Activated CD8-positive, alpha-beta T cell treated with anti-CD3 and anti-CD28 coated beads for 36 hours (primary cell): ENCODE data around the gene ITPR3. TPM values are rescaled to one million over a fixed set of nuclear protein-coding genes. Genes with fewer than 3 reads are reported as not detected.

Source experiments
- ATAC-seq: fragments of 200-7000 bp; cut with Tn5 transposase; one replicate; pipeline ENCODE4 v1.10.0; 2021; ENCODE audit warnings: mild to moderate bottlenecking, moderate library complexity
- CTCF ChIA-PET: fragments of 350-600 bp; sonication (Branson Sonifier 250); formaldehyde crosslinking; loops from one replicate; lab custom pipeline; 2021; ENCODE audit warnings: antibody characterized with exemption; lab: Charles Lee
- POLR2A ChIA-PET: fragments of 350-600 bp; sonication (Branson Sonifier 250); formaldehyde crosslinking; loops from one replicate; lab custom pipeline; 2021; ENCODE audit warnings: antibody characterized with exemption; lab: Charles Lee
- DNase-seq: peaks from one replicate; pipeline ENCODE4 v3.0.0-alpha.2; 2020
- H3K27ac Mint-ChIP-seq: one replicate; pipeline ENCODE4 v1.8.0; 2021; ENCODE audit warnings: mild to moderate bottlenecking, mixed read lengths
- H3K27me3 Mint-ChIP-seq: one replicate; pipeline ENCODE4 v1.8.0; 2021; ENCODE audit warnings: mixed read lengths
- H3K36me3 Mint-ChIP-seq: one replicate; pipeline ENCODE4 v1.8.0; 2021; ENCODE audit warnings: low read depth, mixed read lengths
- H3K4me1 Mint-ChIP-seq: one replicate; pipeline ENCODE4 v1.8.0; 2021; ENCODE audit warnings: low read depth, mixed read lengths
- H3K4me3 Mint-ChIP-seq: one replicate; pipeline ENCODE4 v1.8.0; 2021; ENCODE audit warnings: mild to moderate bottlenecking, moderate library complexity, mixed read lengths
- H3K9me3 Mint-ChIP-seq: one replicate; pipeline ENCODE4 v1.8.0; 2021; ENCODE audit warnings: mixed read lengths
- CTCF ChIP-seq: fragments of 200-600 bp; IDR thresholded peaks from one replicate; pipeline ENCODE4 v1.8.0; 2022; ENCODE audit warnings: antibody characterized with exemption, mild to moderate bottlenecking
- intact Hi-C: fragments of 100-400 bp; cut with micrococcal nuclease; formaldehyde crosslinking; loops from one replicate; pipeline ENCODE4 v1.10.0; 2022
- total RNA-seq, 2 experiments: library from RNA; stranded (reverse); gene quantifications; one replicate each; pipeline ENCODE4 v1.2.3, GENCODE V29; 2021

Gene ITPR3
- total RNA-seq, 2 experiments from 2014 or later: 36.6 to 38.0 TPM

DNA sequence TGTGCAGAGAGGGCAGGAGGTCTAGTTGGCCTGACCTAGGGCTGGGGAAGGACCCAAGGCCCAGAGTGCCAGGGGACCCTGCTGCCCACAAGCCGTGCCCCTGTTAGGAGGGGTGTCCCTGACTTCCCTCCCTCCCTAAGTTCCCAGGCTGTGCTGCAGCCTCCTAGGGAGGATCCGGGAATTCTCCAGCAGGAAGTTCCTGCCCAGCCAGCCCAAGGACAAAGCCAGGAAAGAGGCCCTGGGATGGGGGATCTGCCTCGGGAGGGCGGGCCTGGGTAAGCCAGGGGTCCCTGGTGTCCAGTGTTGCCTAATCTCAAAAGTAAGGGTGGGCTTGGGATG, 31.8 kb upstream of the ITPR3 start:
- POLR2A ChIA-PET: interaction anchor here (0.9 to 1.1 kb wide), 2 partner anchors 25 to 105 kb away, joined by 3 to 4 read pairs; no protein-coding TSS in a partner anchor
- intact Hi-C loops: no loop called here

DNA sequence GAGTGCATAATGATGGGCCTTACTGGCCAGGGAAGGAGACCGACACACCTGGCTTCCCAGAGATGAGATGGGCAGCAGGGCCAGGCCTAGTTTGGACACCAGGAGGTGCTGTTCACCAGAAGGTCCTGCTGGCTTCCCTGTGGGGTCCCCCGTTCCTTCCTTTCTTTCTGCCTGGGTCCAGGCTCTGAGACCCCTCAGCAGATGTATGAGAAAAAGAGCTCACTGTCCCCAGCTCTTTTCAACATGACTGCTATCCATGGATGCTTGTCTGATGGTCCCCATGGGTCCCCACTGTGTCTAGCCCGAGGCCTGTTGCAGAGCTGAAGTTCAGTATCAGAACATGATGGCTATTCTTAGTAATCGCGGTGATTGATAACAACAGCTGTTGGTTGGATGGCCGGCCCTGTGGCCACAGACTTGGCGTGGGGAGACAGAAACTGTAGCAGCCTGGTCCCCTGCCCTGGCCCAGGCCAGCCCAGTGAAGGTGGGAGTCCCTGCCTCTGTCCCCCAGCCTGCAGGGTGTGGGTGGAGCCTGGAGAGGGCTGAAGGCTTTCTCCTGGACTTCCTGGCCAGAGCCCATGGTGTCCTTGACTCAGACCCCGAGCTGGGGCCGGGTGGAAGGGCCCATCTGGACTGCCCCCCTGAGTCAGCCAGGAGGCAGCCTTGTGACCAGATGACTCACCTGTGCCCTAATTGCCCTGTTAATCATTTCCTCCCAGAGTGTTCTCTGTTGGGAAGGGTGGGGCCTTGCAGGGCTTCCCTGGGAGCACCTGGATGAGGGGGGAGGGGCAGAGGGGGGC, 31.2 kb upstream of the ITPR3 start:
- no peaks in the 10 kb centered on the region for H3K9me3 Mint-ChIP-seq
- CTCF ChIA-PET: interaction anchor here (0.6 to 6.8 kb wide), 22 partner anchors 8 to 156 kb away, joined by 3 to 74 read pairs (median 4); partner anchors contain the start of gene ITPR3
- DNase-seq (peak; percentile 75), ATAC-seq (peak; percentile 28)
- POLR2A ChIA-PET: interaction anchor here (0.6 to 1.1 kb wide), 3 partner anchors 24 to 104 kb away, joined by 3 to 4 read pairs (median 3); no protein-coding TSS in a partner anchor
- H3K4me3 Mint-ChIP-seq: no peak overlapping the region
- no peak overlapping the region for H3K27ac Mint-ChIP-seq
- H3K27me3 Mint-ChIP-seq: no peaks in the 10 kb centered on the region
- peak; percentile 84 for TF ChIP-seq CTCF
- intact Hi-C loops: loop anchor here (2.0 kb wide), 1 partner anchor 29 kb away; no protein-coding TSS in a partner anchor
- H3K4me1 Mint-ChIP-seq: peaks cover 38% of the 10 kb centered on the region
- no peaks in the 10 kb centered on the region for H3K36me3 Mint-ChIP-seq

More for the DNA sequence above, 31.8 kb upstream of the ITPR3 start:
- Mint-ChIP-seq H3K9me3 (no peaks in the 10 kb centered on the region), H3K4me1 (peaks cover 42% of the 10 kb centered on the region), H3K36me3 (no peaks in the 10 kb centered on the region), H3K4me3 (no peak overlapping the region), H3K27ac (no peak overlapping the region), H3K27me3 (no peaks in the 10 kb centered on the region)
- DNase-seq (no peak), ATAC-seq (no peak)
- no peak for TF ChIP-seq CTCF
- CTCF ChIA-PET: interaction anchor here (0.9 to 6.8 kb wide), 14 partner anchors 9 to 156 kb away, joined by 3 to 74 read pairs (median 5); no protein-coding TSS in a partner anchor

GRCh38 chr6:33590531-33591198, 30.5 kb upstream of the ITPR3 start:
- Mint-ChIP-seq H3K36me3 (no peaks in the 10 kb centered on the region), H3K9me3 (no peaks in the 10 kb centered on the region), H3K4me1 (peaks cover 33% of the 10 kb centered on the region), H3K27me3 (no peaks in the 10 kb centered on the region), H3K4me3 (no peak overlapping the region), H3K27ac (no peak overlapping the region)
- POLR2A ChIA-PET: interaction anchor here (0.9 to 2.4 kb wide), 3 partner anchors 23 to 104 kb away, joined by 3 to 9 read pairs (median 4); partner anchors contain the start of gene ITPR3
- DNase-seq (no peak), ATAC-seq (no peak)
- TF ChIP-seq CTCF: no peak
- intact Hi-C loops: loop anchor here (2.0 kb wide), 1 partner anchor 28 kb away; no protein-coding TSS in a partner anchor
- CTCF ChIA-PET: interaction anchor here (0.6 to 6.8 kb wide), 19 partner anchors 8 to 141 kb away, joined by 3 to 74 read pairs (median 5); partner anchors contain the start of gene ITPR3

DNA sequence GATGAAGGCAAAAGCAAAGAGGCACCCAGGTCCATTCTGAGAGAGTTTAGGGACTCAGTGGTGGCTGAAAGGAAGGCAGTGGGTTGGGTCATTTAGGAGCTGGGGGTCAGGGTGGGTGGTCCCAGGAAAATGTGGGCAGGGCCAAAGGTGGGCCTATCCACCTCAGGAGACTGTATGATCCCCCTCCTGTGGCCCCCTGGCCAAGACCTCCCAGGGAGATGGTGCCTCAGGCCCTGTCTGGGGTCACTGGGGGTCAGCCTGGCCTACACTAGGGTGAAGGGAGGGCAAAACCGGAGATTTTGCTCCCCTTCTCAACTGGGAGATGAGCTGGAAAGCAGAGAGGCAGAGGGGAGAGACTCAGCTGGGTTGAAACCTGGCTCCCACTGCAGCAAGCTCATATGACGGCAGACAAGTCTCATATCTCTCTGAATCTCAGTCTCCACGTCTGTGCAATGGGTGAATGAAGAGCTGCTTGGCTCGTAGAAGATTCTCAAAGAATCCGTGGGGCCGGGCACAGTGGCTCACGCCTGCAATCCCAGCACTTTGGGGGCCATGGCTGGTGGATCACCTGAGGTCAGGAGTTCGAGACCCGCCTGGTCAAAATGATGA, 29.6 kb upstream of the ITPR3 start:
- ChIA-PET CTCF (interaction anchor here (0.8 to 4.1 kb wide), 4 partner anchors 11 to 109 kb away, joined by 6 to 16 read pairs (median 7); partner anchors contain the start of gene BAK1), POLR2A (interaction anchor here (2.4 kb wide), 1 partner anchor 30 kb away, joined by 9 read pairs; the partner anchor contains the start of gene ITPR3)
- no peak for DNase-seq
- Mint-ChIP-seq H3K36me3 (no peaks in the 10 kb centered on the region), H3K4me1 (peaks cover 29% of the 10 kb centered on the region), H3K4me3 (no peak overlapping the region), H3K27me3 (no peaks in the 10 kb centered on the region), H3K27ac (no peak overlapping the region), H3K9me3 (no peaks in the 10 kb centered on the region)
- intact Hi-C loops: loop anchor here (2.0 kb wide), 1 partner anchor 27 kb away; no protein-coding TSS in a partner anchor
- TF ChIP-seq CTCF: no peak
- ATAC-seq: no peak
